ENCODE measurements around the gene ARHGEF35. TPM values are rescaled to one million over a fixed set of nuclear protein-coding genes. Genes with fewer than 3 reads are reported as not detected.
"Not testable (repeated sequence)": the region's sequence is repeated elsewhere in the genome, so short reads cannot be mapped to it uniquely, and the experiment has no call there.

ARHGEF35 gene
- polyA plus RNA-seq, 3 donors: 18.4 to 27.3 (median 19.5) TPM

DNA sequence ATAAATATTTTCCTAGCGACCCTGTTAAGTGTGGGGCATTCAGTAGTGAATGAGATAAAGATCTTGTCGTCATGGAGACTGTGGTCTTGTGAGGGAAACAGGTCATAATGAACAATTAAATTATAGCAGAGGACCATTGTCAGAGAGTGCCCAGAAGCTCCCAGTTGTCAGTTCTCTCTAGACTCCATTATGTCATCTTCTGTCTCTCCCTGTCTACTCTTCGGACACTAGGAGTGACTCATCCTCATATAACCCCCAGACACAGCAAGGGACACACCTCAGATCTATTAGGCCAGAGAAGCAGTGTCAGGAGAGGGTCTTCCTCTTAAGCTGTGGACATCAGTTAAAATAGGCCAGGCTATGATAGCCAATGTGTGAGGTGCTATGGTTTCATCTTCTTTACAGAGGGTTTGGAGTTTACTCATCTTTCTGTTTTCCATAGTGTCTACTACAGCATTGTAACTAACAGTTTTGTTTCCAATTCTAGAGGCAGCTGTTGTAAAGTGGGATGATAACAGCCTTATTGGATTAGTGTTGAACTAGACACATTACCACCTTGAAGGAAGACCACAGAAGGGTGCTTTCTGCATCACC is 7.0 kb downstream of the ARHGEF35 start:
- not testable (repeated sequence) for DNase-seq

DNA sequence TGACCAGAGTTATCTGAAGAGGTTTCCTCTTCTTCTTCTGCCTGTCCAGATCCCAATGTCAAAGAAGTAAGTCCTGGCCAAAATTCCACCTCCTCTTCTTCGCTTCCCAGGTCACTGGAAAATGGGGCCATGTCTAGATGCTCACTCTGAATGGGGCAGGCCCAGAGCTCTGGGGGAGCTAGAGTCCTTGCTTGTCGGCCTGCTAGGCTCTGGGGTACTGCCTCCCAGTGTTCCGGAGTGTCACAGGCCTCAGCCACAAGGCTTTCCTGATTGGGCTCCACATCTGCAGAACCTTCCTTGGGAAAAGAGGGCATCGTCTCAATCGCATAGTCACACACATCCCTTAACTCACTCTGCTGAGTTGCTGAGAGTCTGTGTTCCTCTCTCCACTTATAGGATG is 7.8 kb downstream of the ARHGEF35 start:
- not testable (repeated sequence) for DNase-seq

DNA sequence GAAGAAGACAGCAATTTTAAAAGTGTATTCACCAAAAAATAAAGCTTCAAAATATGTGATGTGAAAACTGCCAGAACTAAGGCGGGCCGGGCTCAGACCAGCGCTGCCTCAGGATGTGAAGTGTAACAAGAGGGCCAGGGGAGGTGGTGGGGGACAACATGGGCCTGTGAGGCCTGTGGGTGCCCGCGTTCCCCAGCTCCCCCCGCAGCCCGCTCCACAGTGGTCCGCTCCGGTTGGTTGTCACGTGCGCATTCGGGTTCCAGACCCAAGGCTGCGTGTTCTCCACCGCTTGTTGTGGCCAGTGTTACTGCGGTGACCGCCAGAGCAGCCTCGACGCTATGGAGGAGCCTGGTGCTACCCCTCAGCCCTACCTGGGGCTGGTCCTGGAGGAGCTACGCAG is 12.5 kb downstream of the ARHGEF35 start, which contains the start of gene CTAGE4:
TSS of gene CTAGE4 (plus strand) at position 301 of the 400 bp plus-strand sequence. CDS start at position 339, 38 bp downstream.
- not testable (repeated sequence) for DNase-seq

DNA sequence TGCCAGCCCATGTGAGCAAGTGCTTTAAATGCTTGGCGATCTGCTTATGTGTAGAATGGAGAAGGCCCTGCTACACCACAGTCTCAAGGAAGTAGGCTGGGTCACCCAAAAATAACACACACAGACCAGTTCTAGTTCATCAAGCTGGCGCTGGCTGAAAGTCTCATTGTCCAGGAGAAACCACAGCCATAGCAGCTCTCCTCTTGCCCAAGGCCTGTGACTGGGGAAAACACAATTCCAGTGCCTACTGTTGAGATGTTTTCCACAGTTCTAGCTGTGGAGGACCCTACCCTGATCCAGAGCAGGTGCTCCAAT is 16.5 kb downstream of the ARHGEF35 start:
- DNase-seq: not testable (repeated sequence)

DNA sequence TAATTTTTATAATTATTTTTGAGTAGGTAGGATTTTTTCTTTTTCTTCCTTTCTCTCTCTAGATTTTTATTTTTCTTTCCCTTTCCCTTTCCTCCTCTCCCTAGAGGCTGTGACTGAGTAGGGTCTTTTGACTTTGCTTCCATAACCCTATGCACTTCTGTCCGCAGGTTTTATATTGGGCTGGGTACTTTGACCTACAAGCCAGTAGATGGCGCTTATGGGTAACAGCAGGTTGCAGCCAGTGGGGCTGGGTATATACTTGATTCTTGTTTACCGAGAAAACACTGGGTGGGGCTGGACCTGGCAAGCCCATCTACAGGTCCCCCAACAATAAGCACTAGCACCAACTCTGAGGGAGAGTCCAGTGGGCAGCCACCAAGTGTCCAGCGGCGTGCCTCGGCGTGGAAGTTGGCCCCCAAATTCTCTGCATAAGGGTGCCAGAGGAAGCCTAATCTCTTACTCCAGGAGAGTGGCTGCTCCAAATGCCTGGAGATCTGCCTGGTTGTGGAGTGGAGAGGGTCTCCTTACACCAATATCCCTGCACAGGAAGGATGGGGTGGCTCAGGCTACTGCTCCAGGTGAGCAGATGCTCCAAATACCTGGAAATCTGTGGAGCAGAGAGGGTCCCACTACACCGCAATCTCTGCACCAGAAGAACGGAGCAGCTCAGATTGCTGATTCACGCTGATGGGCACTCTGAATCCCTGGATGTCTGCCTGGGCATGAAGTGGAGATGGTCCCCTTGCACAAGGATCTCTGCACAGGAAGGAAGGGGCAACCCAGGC is 17.1 kb downstream of the ARHGEF35 start:
- peak; percentile 7 for DNase-seq

DNA sequence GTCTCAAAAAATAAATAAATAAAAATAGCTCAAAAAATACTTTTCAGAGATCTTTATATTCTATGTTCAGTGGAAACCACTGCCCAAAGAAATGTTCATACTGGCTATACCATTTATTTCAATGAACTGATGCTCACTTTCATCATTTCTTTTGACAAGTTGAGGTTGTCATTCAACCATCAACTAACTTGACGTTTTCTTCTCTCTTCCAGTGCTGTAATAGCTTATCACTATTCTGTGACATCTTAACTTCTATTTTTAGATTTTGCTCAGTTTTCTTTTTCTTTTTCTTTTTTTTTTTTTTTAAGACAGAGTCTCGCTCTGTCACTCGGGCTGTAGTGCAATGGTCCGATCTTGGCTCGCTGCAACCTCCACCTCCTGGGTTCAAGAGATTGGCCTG is 21.0 kb downstream of the ARHGEF35 start:
- no peak for DNase-seq

DNA sequence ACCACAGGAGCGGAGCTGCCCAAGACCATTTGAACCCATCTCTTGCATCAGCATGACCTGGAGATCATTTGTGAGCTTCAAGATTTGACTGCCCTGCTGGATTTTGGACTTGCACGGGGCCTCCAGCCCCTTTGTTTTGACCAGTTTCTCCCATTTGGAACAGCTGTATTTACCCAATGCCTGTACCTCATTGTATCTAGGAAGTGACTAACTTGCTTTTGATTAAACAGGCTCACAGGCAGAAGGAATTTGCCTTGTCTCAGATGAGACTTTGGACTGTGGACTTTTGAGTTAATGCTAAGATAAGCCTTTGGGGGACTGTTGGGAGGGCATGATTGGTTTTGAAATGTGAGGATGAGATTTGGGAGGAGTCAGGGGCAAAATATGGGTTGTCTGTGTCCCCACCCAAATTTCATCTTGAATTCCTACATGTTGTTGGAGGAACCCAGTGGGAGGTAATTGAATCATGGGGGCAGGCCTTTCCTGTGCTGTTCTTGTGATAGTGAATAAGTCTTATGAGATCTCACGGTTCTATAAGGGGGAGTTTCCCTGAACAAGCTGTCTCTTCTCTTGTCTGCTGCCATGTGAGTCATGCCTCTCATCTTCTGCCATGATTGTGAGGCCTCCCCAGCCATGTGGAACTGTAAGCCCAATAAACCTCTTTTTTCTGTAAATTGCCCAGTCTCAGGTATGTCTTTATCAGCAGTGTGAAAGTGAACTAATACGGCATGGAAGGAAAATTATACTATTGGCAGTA is 23.9 kb downstream of the ARHGEF35 start:
- not testable (repeated sequence) for DNase-seq

DNA sequence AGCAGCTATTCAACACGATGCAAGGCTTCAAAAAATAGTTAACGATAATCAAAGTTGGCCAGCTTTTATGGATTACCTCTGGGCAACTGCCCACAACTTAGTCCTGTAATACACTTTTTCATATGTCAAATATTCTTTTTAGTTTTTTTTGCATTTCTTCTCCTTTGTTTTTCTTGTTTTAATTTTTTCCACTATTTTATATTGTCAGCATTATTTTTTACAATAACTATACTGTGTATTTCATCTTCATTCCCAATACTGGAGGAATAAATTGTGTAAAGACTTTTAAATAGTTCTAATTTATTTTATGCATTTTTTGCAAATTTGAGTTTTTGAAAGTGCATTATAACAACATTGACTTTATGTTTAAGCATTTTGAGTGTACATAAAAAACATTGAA is 30.8 kb downstream of the ARHGEF35 start:
- no peak for DNase-seq

DNA sequence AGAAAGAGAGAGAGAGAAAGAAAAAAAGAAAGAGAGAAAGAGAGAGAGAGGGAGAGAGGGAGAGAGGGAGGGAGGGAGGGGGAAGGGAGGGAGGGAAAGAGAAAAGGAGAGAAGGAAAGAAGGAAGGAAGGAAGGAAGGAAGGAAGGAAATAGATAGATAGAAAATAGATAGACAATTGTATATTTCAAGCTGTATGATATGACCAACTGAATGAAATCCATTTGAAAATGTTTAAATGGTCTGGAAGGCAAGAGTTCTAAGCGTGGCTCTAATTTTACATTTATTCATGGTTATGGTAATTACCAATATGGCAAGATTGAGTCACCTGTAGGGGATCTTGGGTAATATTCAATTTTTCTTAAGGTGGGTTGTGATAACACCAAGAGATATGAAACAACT is 36.8 kb downstream of the ARHGEF35 start:
- DNase-seq: no peak

DNA sequence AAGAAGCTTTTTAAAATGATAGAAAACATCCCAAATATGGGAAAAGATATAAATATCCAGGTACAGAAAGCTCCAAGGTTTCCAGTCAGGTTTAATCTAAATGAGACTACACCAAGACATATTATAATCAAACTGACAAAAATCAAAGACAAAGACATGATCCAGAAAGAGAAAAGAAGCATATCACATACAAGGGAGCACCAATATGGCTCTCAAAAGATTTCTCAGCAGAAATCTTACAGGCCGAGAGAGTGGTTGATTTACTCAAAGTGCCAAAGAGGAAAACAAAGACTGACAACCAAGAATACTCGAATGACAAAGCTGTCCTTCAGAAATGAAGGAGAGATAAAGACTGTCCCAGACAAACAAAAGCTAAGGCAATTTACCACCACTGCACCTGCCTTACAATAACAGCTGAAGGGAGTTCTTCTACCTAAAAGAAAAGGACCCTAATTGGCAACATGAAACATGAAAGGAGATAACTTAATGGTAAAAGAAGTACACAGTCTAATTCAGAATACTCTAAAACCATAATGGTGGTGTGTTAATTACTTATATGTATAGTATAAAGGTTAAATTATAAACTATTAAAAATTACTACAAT is 47.3 kb downstream of the ARHGEF35 start:
- no peak for DNase-seq

DNA sequence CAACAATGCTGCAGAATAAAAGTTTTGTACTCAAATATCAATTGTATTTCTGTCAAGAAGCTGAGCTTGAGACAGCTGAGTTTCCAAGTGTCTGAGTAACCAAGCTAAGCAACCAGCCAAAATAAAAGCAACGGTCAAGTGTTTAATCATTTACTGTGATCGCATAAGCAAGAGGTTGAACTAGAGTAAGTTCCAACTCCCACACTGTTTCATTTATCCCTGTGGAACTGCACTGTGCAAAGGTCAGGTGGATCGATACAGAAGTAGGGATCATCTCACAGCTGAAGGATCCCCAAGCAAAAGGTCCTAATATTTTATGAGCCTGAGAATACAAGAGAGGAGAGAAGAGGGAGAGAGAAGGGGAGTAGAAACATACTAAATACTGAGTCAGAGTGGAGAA is 51.2 kb downstream of the ARHGEF35 start:
- DNase-seq: no peak

DNA sequence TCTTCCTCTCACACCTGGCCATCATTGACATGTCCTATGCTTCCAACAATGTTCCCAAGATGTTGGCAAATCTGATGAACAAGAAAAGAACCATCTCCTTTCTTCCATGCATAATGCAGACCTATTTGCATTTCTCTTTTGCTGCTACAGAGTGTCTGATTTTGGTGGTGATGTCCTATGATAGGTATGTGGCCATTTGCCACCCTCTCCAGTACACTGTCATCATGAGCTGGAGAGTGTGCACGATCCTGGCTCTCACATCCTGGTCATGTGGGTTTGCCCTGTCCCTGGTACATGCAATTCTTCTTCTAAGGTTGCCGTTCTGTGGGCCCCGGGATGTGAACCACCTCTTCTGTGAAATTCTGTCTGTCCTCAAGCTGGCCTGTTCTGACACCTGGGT is 53.4 kb downstream of the ARHGEF35 start:
- DNase-seq: no peak

DNA sequence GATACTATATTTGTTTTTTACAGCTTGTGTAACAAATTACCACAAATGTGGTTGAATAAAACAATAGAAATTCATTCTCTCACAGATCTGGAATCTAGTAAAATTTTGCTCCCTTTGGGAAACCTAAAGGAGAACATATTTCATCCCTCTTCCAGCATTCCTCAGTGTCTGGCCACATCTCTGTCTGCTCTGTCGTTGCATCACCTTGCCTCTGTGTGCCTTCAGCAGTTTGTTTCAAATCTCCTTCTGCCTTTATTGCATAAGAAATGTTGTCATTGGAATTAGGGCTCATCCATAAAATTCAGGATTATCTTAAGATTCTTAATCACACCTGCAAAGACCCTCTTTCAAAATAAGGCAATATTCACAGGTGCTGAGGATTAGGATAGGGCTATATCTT is 58.1 kb downstream of the ARHGEF35 start:
- DNase-seq: no peak

Other genes starting within 250 kb of the ARHGEF35 start
- under 1 TPM in 2 of 3 donors, not detected in 1; 0.17 to 0.22 TPM for gene OR2F1, start 241.0 kb downstream of the ARHGEF35 start, polyA plus RNA-seq (ENCODE audit: insufficient read length in 3 of 3)
- not detected for gene OR6B1, start 195.5 kb downstream of the ARHGEF35 start, polyA plus RNA-seq (ENCODE audit: insufficient read length in 3 of 3)
- gene OR2A5, start 146.9 kb downstream of the ARHGEF35 start, polyA plus RNA-seq (ENCODE audit: insufficient read length in 3 of 3): under 1 TPM in 2 of 3 donors, not detected in 1; 0.25 to 0.36 TPM
- gene OR2A25, start 126.0 kb downstream of the ARHGEF35 start, polyA plus RNA-seq (ENCODE audit: insufficient read length in 3 of 3): not detected
- under 1 TPM in 1 of 3 donors, not detected in 2; 0.05 TPM for gene OR2A12, start 109.6 kb downstream of the ARHGEF35 start, polyA plus RNA-seq (ENCODE audit: insufficient read length in 3 of 3)
- gene OR2A2, start 86.2 kb downstream of the ARHGEF35 start, polyA plus RNA-seq (ENCODE audit: insufficient read length in 3 of 3): not detected
- under 1 TPM in 1 of 3 donors, not detected in 2; 0.09 TPM for gene OR2A14, start 72.7 kb downstream of the ARHGEF35 start, polyA plus RNA-seq (ENCODE audit: insufficient read length in 3 of 3)
- gene CTAGE4, start 12.4 kb downstream of the ARHGEF35 start, polyA plus RNA-seq (ENCODE audit: insufficient read length in 3 of 3): 10 to 100 TPM in 1 of 3 donors, 1 to 10 TPM in 2; 1.7 to 10.5 (median 3.1) TPM
- gene OR2A42, start 43.8 kb upstream of the ARHGEF35 start, polyA plus RNA-seq (ENCODE audit: insufficient read length in 3 of 3): 1 to 10 TPM in 2 of 3 donors, under 1 TPM in 1; 0.58 to 2.7 (median 2.5) TPM
- 10 to 100 TPM in 2 of 3 donors, 1 to 10 TPM in 1; 3.2 to 21.1 (median 19.6) TPM for gene OR2A7, start 69.0 kb upstream of the ARHGEF35 start, polyA plus RNA-seq (ENCODE audit: insufficient read length in 3 of 3)
- gene CTAGE8, start 73.5 kb upstream of the ARHGEF35 start, polyA plus RNA-seq (ENCODE audit: insufficient read length in 3 of 3): 10 to 100 TPM in 1 of 3 donors, 1 to 10 TPM in 2; 5.3 to 16.3 (median 8.2) TPM
- 1 to 10 TPM in 2 of 3 donors, under 1 TPM in 1; 0.51 to 1.2 (median 1.2) TPM for gene OR2A1, start 116.6 kb upstream of the ARHGEF35 start, polyA plus RNA-seq (ENCODE audit: insufficient read length in 3 of 3)
- 10 to 100 TPM; 17.6 to 34.9 (median 32.8) TPM for gene ARHGEF5, start 159.6 kb upstream of the ARHGEF35 start, polyA plus RNA-seq (ENCODE audit: insufficient read length in 3 of 3)
- not detected for gene NOBOX, start 207.9 kb upstream of the ARHGEF35 start, polyA plus RNA-seq (ENCODE audit: insufficient read length in 3 of 3)